HG02938 (cell line): ENCODE results near the gene MUC20.
"Not testable (repeated sequence)": the region's sequence is repeated elsewhere in the genome, so short reads cannot be mapped to it uniquely, and the experiment has no call there.

ENCODE experiments used
- ATAC-seq: cut with Tn5 transposase; IDR thresholded peaks from one replicate; pipeline ENCODE4 v1.9.1; 2021; ENCODE audit warnings: mild to moderate bottlenecking, moderate library complexity; ENCODE audit not compliant: unreplicated experiment

MUC20 gene

DNA sequence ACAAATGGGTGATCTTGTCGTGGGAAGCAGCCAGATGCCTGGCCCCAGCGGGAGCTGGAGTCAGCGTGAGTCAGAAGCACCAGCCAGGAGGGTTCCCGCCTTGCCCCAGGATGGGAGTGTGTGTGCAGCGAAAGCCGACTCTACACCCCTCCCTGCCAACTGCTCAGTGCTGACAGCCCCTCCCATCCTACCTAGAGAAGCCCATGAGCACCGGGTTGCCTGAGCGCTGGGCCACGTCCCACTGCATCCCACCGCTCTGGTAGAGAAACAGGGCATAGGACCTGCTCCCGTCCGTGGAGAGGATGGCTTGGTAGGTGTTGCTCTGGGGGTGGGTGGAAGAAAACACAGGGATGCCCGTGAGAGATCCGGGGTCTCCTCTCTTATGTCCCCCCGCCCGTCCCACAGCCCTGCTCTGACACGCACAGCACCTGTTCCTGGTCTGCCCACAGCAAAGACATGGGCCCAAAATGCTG, 48.1 kb downstream of the MUC20 start:
- no peak for ATAC-seq

DNA sequence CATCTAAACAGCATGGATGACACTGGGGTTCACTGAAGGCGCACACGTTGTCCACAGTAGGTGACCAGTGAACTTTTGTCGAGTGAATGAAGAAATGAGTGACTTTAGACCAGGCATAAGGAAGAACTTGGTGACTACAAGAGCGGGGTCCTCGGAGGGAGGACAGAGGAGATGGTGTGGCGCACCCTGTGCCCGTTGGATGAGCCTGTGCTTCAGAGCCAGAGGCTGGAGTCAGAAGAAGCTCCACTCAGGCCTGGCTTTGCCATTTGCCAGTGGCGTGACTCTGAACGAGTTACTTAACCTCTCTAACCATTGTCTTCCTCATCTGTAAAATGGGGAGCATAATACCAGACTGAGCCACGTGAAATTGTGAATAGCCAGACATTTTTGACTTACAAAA, 48.8 kb downstream of the MUC20 start:
- ATAC-seq, result no peak

GRCh38 chr3:195770081-195770840, 49.5 kb downstream of the MUC20 start:
- ATAC-seq, result no peak

GRCh38 chr3:195770841-195771645, 50.3 kb downstream of the MUC20 start:
- ATAC-seq, result not testable (repeated sequence)

GRCh38 chr3:195771646-195772300, 51.0 kb downstream of the MUC20 start:
- ATAC-seq, result no peak

DNA sequence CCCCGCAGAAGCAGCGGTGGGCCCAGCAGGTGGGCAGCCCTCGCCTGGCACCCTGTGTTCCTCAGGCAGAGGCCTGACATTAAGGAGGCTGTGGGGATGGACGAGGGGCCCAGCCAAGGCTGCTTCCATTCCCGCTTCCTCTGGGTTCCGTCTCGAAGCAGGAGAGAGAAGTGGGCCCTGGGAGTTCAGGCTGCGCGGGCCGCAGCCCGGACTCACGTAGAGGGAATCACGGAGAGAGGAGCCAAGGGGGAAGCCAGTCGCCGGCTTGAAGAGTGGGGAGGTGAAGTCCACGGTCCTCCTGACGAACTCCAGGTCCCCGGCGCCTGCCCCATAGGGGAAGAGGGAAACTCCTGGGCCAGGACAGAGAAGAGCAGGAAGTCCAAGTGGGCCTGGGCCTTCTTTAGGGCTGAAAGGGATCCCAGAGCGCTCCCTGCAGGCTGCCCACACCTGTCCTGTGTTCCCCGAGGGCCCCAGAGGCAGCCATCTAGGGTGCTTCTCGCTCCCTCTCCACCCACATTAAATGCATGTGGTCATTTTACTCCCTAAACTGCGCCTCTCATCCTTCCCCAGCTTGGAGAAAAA, 53.3 kb downstream of the MUC20 start:
- ATAC-seq, result no peak

DNA sequence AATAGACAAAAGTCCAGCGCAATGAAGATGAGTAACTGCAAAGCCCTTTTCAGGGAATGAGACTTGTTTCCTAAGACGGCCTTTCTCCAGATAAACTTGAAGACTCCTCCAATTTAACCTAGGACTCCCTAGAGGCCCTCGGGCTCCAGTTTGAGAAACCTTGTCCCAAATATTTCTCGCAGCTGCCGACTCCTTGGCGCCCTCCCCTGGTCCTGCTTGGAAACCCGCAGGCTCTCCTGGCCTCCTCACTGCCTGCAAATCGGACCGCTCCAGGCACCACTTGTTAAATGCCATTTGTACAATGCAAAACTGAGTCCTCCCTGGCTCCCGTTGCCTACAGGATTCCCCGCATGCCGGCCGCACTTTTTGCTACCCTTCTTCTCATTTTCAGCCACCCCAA, 54.1 kb downstream of the MUC20 start:
- ATAC-seq, result no peak

DNA sequence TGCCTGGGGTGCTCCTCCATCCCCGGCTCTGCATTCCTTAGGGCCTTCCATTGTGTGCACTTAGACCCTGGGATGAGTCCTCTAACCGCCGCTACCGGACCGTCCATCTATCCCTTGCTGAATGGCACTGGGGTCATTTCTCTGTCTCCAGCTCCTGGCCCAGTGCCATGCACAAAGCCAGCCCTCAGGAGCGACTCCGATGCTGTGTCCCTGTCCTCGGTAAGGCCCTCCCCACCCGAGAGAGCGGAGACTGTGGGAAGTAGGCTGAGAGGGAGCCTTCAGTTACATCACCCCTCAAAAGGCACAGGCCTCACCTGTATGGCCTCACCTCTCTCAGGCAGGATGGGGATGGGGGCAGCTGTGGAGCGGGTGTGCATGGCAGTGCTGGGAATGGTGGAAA, 57.2 kb downstream of the MUC20 start:
- no peak for ATAC-seq

- ATAC-seq, result not testable (repeated sequence)
These were observed 60.5 kb downstream of the MUC20 start for GRCh38 chr3:195781236-195781635.
